NCI-H1436 (cell line): Measurements from ENCODE around the gene OBSCN.

ENCODE experiments used
- DNase-seq: peaks from one replicate; lab custom pipeline; 2025; lab: John Stamatoyannopoulos, UW

Gene OBSCN

DNA sequence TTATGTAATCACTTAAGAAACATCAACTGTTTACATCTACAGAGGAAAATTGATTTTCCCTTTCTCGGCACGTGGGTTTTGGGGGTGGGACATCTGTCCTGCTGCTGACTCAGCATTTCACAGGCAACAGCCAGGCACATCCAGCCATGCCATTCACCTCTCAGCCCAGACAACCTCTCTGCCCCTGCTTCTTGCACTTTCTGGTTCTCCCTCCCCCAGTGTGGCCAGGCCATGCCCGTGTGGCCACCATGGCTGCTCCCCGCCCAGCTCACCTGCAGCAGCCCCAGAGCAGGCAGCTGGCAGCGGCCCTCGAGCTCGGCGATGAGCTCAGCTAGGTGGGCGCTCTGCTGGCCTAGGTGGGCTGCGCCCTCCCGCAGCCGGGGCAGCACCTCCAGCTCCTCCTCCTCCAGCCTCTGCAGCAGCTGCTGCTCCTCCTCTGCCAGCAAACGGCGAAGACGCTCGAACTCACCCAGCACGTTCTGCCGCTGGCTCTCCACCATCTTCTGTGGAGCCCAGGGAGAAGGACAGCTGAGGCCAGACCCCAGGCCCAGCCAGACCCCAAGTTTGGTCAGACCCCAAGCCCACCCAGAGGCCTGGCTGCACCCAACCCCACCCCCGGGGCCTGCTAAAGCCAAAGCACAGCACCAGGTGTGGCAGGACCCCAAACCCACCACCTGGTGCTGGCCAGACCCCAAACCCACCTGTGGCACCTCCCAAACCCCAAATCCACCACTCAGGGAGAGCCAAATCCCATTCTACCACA lies 193.0 kb downstream of the OBSCN start:
- DNase-seq, result no peak

DNA sequence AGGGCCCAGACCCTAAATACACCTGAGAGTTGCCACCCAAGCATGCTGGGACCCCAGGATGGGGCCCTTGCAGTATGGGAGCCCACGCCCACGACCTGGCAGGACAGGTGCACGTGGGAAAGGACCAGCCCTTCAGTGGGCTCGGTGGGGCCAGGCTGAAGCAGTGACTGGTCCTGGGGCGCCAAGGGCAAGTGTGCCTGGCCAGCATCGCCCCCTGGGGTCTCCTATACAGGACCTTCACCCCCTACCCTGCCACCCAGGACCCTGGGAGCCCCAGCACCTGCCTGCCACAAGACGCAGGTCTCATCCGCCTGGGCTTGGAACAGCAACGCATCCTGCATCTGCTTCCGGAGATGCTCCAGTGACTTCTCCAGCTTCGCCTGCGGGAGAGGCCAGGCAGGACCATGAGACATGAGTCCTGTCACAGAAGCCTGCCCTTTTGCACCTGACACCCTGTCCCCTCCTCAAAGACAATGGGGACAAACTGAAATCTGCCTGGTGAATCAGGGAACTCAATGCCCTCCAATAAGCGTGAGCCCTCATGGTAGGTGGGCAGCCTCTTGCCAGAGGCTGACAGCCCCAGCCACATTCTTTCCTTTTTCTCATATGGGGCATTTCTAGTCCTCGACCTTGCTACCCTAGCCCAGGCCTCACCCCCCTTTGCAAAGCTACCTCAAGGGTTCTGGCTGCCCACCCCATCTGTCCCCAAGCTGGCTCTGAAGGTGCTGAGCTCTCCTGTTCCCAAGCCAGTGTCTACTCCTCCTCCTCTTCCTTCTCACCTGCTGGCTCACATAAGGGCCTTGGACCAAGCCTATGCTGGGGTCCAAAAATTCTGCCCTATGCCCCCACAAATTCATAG lies 194.2 kb downstream of the OBSCN start:
- no peak for DNase-seq

DNA sequence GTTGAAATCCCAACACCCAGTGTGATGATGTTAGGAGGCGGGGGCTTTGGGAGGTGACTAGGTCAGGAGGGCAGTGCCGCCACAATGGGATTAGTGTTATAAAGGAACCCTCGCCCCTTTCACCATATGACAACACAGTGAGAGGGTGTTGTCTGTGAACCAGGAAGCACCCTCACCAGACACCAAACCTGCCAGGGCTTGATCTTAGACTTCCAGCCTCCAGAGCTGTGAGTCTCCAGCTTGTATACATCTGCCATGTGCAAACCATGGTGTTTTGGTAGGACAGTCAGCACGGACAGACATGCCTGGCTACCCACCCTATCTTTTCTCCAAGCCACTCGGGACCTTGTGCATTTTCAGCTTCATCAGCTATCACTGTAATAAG lies 194.8 kb downstream of the OBSCN start:
- no peak for DNase-seq

DNA sequence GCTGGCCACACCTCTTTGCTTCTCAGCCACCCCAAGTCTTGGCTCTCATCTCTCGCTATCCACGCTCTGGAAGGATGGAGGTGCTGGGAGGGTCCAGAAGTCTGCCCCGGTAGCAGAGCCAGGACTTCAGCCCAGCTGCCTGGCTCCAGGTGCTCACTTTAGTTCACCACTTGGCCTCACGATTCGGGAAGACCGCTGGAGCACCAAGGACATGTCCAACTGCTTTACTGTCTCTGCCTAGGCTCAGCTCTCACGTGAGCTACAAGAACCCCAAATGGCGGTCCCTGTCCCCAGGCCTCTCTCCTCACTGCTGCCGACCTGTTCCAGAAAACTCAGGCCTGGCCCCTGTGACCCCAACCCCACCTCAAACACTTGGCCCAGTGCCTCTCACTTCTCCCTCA lies 195.4 kb downstream of the OBSCN start:
- DNase-seq, result no peak

DNA sequence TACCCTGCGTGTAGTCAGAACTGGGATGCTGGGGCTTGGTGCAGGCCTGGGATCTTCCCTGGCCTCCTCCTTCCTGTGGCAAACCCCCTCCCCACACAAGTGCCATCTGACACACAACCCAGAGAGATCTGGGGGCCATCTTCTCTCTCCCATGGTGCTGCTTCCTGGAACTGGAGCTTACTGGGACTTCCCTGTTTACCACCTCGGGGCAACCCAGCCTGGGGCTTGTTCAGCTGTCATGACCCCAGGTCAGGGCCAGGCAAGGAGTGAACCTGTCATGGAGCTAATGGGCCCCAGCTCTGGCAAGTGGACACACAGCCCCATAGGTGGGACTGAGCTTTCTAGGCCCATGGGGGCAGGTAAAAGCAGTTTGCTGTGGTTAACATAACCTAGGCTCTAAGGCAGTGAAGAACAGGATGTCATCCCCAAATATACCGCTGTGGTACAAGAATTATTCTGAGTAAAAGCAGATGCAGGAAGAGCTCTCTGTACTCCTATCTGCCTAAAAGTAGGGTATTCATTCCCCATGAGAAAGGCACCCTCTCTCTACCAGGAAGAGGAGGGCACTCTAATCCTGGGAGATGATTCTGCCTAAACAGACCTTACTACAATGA lies 196.4 kb downstream of the OBSCN start:
- DNase-seq, result no peak

DNA sequence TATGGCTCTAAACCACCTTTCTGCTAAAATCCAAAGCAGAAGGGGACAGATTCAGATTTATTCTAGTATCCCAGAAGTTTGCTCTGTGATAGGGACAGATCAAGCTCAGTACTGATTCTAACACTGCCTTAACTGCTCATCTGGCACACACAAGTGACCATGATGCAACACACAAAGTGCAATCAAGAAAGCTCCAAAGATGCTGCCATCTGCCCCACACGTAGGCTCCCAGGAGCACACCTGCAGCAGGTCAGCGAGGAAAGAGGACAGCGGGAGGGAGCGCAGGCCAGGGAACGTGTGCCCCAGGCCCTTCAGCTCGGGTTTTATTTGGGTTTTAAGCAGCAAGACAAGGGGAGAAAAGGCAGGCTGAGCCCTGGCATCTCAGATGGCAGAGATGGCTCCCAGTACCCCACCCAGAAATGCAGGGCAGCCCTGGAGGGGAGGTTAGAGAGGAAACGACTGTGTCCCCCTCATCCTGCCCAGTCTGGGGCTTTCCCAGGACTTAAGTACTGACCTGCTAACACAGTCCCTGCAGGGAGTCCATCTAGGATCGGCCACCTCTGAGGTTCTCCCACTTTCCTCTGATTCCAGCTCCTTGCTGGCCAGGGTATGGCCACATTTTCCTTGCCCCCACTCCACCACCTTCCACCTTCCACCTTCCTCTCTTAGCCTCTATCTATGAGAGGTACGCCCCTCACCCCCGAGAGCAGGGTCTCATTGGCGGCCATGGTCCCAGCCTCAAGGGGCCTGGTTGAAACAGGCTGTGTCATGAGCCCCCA lies 197.5 kb downstream of the OBSCN start:
- no peak for DNase-seq

DNA sequence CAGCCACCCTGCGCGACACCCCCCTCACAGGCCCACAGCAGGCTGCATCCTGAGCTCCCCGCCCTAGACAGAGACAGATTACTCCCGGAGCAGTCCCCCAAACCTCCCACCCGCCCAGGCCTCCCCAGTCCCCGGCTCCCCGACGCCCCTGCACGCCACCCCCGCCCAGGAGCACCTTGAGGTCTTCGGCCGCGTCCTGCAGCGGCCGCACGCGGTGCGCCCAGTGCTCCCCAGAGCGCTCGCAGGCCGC lies 198.1 kb downstream of the OBSCN start:
- no peak for DNase-seq

DNA sequence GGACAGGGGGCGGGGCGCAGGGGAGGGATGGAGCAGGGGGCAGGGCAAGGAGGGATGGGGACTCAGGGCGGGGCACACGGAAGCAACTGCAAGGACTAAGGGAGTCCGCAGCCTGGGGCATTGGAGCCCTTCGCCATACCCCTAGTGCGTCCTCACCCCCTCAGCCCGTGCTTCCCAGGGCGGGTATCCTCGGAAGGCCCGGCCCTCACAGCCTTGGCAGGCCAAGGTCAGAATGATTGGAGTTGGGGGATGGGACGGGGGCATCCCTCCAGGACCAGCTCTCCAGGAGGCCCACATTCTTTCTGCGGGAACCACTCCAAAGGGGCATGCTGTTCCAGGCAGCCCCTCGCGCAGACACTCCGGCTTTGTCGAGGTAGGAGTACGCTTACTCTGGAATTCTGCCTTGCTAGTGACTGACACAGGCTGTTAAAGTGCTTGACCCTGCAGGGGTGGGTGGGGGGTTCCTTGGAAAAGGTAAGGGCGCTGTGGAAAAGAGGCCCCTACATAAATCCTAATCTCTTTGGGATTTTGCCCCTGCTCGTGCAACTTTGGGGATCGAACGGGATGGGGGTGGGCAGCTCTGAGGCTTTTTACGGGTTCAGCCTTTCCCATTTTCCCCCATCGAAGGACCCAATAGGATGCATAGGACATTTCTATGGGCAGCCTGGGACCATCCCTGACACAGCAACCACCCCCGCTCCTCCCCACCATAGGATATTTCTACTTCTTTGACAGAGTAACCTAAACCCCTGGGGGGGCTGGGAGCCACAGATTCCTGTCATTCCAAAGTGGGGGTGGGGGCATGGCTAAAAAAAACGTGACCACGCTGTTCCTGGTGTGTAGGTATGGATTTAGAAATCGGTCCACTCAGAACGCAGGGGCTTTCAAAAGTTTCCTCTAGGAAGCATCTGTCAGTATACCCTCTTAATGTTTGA lies 199.5 kb downstream of the OBSCN start:
- DNase-seq, result no peak

DNA sequence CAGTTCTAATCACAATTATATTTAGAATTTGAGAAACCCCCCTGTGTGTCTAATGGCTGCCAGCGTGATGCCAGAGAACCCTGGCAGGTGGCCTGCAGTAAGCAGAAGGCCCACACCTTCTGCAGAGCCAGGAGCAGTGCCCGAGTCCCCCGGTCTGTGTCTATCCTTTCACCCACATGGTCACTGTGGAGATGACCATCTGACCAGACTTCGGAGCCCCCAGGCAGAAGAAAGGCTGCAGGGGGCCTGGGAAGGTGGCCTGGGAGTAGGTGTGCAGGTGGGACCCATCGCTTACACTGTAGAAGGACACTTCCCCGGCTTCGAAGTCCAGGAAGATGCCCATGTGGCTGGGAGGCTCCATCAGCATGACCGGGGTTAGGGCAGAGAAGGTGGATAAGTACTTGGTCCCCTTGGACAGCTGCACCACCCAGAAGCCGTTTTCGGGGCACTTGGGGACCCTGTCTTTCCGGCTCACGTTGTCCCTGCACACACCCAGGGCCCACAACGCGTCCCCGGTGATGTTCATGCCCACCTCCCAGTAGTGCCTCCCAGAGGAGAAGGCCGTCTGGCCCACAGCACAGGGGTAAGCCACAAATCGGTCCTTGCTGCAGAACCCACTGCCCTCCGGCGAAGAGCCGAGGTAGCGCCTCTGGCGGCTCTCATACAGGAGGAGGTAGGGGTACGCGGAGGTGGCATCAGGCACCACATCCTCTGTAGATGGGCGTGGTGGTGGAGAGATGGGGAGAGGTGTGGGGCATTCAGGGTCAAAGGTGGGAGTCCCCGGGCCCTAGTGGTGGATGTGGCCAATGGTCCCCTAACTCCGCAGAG lies 200.4 kb downstream of the OBSCN start:
- no peak for DNase-seq

DNA sequence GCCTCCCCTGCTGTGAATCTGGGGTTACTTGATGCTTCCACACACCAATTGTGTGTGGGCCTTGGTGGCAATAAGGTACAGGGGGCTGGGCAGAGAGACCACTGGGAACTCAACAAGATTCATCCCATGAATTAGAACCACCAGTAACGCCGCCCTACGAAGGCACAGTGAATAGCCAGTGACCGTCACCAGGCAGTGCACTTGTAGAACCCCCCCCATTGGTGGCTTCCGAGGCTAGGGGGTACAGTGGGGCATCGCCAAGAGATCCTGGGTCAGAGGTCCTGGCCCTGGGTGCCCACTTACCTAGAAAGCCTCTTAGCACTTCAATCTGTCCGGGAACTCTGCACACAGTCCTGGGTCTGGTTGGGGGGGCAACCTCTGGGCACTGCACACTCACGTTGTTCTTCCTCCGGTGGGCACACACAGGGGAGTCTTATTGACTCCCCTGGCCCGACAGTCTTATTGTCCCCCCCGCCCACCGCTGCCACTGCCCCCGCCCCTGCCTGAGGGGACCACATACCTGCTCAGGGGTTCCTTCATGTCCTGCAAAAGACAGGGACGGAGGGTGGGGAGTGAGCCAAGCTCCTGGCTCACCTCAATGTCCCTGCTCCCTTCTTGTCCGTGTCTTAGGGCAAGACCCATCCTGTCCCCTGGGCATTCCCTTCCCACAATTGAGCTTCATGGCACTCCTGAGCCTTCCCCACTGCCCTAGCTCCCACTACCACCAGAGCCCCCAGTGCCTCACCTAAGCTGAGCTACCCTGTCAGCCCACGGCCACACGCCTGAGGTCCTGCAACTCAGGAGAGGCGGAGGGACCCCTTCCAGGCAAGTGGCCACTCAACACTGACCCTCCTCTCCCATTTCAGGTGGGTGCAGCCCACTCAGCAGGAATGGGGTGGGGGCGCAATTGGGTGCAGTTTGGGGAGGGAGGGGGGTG lies 201.3 kb downstream of the OBSCN start:
- no peak for DNase-seq

DNA sequence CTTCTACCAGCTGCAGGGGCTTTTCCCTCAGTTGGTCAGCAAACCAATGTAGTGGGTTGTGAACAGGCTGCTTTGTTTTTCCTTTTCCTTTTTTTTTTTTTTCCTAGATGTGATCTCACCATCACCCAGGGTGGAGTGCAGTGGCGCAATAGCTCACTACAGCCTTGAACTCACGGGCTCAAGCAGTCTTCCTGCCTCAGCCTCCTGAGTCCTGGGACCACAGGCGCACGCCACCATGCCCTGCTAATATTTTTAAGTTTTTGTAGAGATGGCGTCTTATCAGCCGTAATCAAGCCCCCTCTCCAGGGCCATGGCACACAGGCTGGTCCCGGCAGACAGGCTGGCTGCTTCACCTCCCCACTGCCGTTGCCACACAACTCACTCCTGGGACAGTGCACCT lies 202.2 kb downstream of the OBSCN start:
- no peak for DNase-seq

DNA sequence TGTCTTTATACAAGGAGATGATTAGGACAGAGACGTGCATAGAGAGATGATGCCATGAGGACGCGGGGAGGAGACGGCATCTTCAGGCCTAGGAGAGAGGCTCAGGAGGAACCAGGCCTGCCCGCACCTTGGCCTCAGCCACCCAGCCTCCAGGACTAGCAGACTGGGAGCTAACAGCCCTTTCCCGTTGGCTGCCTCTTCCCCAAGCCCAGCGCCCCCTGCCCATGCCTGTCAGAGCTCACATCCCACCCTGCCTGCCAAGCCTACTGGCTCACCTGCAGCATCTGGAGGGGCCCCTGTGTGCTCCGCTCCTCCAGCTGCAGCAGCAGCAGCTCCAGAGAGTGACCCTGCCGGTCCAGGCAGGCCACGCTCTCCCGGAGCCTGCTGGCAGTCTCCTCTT lies 202.8 kb downstream of the OBSCN start:
- no peak for DNase-seq

DNA sequence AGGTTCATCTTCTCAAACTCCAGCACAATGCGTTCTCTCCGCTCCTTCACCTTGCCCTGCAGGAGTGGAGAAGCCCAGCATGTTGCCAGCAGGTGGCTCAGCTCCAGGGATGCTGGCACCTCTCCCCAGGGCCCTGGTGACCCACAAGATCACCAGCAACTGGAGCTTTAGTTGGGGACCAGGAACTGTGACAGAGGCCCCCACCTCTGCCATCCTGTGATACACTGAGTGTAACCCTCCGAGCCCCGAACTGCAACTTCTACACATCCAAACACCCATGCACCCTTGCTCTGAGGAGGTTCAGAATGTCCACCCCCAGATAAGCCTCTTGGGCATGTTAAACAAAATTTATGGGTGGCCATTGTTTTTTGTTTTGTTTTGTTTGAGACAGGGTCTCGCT lies 203.3 kb downstream of the OBSCN start:
- no peak for DNase-seq

DNA sequence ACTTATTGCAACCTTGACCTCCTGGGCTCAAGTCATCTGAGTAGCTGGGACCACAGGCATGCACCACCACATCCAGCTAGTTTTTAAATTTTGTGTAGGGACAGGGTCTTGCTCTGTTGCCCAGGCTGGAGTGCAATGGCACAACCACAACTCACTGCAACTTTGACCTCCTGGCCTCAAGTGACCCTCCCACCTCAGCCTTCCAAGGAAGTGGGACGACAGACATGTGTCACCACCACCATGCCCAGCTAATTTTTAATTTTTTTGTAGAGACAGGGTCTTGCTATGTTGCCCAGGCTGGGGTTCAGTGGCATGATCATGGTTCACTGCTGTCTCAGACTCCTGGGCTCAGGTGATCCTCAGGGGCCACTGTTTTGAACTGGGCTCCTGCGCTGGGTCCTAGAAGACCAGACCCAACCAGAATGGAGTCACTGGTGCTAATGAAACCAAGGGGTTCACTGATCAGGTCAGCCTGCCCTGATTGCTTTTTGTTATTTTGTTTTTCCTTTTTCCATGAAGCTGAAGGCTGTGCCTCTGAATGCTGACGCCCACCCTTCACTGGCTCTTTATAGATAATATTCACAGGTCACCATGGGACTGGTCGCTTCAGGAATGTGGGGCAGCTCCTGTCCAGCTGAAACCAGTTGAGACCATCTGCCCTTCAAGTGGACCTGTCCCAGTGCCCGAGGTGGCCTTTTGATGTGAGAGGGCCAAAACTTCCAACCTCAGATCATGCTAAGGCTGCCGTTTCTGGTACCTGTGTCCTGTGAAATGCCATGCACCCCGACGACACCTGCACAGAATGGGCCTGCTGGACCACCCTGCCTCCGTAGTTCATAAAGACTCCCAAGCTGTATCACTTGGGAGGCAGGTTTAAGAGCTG lies 203.9 kb downstream of the OBSCN start:
- no peak for DNase-seq

DNA sequence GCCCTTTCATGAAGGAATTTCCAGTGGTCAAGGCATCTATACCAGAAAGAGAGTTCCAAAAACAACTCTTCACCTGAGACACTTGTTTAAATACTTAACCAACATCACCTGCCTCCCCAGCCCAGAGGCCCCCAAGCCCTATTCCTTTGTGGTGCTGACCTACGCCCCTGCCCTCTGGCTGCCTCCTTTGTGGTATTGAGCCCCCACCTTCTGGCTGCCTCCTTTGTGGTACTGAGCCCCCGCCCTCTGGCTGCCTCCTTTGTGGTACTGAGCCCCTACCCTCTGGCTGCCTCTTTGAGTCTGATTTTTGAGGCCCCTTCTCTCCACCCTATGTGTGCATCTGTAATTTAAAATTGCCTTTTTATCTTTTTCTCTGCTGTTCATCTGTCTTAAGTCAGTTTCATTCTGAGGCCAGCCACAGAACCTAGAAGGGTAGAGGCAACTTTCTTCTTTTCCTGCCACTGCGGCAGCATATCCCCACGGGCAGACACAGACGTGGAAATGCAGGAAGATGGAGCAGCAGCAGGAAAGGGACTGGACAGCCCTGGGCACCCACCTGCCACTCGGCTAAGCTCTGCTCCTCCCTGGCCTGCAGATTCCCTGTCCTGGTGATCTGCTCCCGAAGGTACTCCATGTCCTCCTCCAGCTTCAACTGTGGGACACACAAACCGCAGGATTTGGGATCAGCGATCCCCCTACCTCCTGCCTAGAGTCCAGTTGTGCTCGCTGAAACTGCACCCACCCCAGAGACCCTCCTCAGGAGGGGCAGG lies 205.6 kb downstream of the OBSCN start:
- no peak for DNase-seq

DNA sequence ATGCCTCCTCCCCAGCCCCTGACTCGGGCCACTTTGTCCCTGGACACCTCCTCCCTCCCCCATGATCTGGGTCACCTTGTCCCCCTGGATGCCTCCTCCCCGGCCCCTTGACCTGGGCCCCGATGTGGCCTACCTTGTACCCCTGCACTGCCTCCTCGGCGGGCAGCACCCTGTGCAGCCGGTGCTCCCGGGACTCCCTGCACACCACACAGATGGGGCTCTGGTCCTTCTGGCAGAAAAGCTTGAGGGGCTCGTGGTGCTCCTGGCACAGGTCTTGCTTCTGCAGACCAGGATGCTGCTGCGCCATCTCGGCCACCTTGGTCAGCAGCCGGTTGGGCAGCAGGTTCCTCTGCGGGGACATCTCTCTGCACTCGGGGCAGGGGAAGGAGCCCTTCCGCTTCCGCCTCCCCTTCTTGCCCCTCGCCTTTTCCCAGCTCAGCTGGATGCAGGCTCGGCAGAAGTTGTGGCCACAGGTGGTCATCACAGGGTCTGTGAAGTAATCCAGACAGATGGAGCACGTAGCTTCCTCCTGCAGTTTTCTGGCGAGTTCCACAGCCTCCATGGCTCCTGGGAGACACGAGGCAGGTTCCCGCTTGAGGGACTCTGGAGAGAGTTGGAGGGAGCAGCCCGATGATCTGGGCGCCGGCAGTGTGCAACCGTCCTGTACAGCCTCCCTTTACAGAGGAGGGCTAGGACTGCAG lies 206.8 kb downstream of the OBSCN start:
- no peak for DNase-seq

DNA sequence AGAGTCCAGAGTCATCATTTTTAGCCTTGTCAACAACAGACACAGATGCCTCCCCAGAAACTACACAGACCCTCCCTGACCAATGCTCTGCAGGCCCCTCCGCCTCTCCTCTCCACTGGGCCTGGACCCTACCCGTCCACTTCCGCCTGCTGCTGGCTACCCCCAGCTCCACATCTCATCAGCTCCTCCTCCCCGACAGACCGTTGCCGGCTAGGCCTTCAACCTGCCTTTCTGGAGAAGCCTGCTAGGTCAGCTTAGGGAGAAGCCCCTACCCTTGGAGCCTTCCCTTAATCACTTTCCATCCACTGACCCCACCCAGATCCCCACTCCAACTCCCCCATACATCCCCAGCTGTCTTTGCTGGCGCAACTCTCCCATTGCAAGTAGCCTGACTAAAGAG lies 207.4 kb downstream of the OBSCN start:
- DNase-seq, result no peak
